Hepatocyte (in vitro differentiated cells): ENCODE data around the gene PKLR.

Experiments used
- CTCF ChIP-seq: fragments of 200-600 bp; sonication (generic); IDR thresholded peaks from 2 replicates; pipeline ENCODE4 v1.5.1; 2016; ENCODE audit warnings: antibody characterized with exemption, mild to moderate bottlenecking; ENCODE audit not compliant: poor library complexity
- EZH2 ChIP-seq: fragments of 200-600 bp; sonication (generic); IDR thresholded peaks from 2 replicates; pipeline ENCODE4 v1.6.1; 2016; ENCODE audit warnings: antibody characterized with exemption, mild to moderate bottlenecking, borderline replicate concordance
- EZH2phosphoT487 ChIP-seq: fragments of 200-600 bp; sonication (generic); IDR thresholded peaks from one replicate; pipeline ENCODE4 v1.6.1; 2018; ENCODE audit warnings: antibody characterized with exemption, mild to moderate bottlenecking, low read depth, moderate library complexity; ENCODE audit not compliant: unreplicated experiment, severe bottlenecking

GRCh38 chr1:155309423-155310021 is 8.3 kb upstream of the PKLR start:
- TF ChIP-seq CTCF (no peak), EZH2phosphoT487 (no peak), EZH2 (no peak)
